ENCODE results near the gene TAF15.
A peak's percentile ranks its signal among the peaks of the same experiment; 100 is the strongest.

TAF15 gene

DNA sequence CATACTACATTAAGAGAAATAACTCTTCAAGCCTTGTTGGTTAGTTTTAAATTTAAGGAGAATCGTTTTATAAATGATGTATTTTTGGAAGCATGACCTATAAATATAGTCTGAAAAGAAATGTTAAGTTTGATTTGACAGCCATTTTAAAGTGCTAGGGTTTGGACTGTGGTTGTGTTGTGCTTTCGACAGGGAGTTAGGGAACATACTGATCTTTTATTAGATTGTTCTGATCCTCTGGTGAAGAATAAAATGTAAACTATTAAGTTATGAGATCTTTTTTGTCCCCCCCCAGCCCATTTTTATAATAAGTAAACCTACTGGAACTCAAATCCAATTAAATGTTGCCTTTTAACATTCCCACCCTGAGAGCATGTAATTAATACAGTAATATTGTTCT, 12.0 kb downstream of the TAF15 start:
- DNase-seq (ENCODE audit: low read depth), result no peak

- DNase-seq (ENCODE audit: low read depth), result no peak
These were observed 15.9 kb downstream of the TAF15 start for GRCh38 chr17:35825206-35825605.

- DNase-seq (ENCODE audit: low read depth), result no peak
These were observed 31.8 kb downstream of the TAF15 start for GRCh38 chr17:35841101-35841500.

GRCh38 chr17:35841505-35841904, 32.2 kb downstream of the TAF15 start:
- no peak for DNase-seq (ENCODE audit: low read depth)

DNA sequence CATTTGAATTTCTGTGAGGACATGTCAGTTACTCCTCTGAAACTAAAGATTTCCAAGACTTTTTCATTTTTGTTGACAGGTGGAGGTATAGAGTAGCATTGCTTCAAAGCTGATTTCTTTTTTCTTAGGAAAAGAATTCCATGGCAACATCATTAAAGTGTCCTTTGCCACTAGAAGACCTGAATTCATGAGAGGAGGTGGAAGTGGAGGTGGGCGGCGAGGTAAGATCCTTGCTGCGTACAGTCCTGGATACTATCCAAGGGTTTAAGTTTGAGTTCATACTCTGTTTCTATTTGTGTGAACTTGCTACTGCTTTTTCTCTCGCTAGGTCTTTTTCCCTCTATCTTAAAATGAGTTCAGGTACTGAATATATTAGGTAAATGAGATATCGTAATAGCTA, 33.0 kb downstream of the TAF15 start:
- DNase-seq (ENCODE audit: low read depth), result no peak

- DNase-seq (ENCODE audit: low read depth), result no peak
These were observed 34.4 kb downstream of the TAF15 start for GRCh38 chr17:35843698-35844097.

DNA sequence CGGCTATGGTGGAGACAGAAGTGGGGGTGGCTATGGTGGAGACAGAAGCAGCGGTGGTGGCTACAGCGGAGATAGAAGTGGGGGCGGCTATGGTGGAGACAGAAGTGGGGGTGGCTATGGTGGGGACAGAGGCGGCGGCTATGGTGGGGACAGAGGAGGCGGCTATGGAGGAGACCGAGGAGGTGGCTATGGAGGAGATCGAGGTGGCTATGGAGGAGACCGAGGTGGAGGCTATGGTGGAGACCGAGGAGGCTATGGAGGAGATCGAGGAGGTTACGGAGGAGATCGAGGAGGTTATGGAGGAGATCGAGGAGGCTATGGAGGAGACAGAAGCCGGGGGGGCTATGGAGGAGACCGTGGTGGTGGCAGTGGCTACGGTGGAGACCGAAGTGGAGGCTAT, 35.3 kb downstream of the TAF15 start:
- DNase-seq (ENCODE audit: low read depth), result no peak

- no peak for DNase-seq (ENCODE audit: low read depth)
These were observed 36.9 kb downstream of the TAF15 start for GRCh38 chr17:35846055-35846809.

DNA sequence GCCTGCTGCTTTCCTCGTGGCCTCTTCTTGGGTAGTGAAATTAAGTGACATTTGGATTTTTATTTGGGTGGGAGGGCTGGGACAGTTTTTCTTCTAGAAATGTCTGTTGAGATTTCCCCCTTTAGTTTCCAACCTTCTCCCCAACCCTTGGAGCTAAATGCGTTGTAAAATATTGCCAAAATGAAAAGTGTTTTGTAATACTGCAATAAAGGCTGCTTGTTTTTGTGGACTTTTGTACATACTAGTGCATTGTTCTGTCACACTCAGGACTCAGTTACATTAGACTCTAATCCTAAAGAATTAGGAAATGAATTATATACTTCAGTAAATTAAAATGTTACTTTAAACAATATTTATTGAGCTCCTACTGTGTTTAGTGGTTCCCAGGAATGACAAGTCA, 37.7 kb downstream of the TAF15 start:
- DNase-seq (ENCODE audit: low read depth), result no peak

- DNase-seq (ENCODE audit: low read depth), result no peak
These were observed 38.5 kb downstream of the TAF15 start for GRCh38 chr17:35847633-35848373.

GRCh38 chr17:35849469-35850348, 40.4 kb downstream of the TAF15 start:
- peak; percentile 28 for DNase-seq (ENCODE audit: low read depth)

DNA sequence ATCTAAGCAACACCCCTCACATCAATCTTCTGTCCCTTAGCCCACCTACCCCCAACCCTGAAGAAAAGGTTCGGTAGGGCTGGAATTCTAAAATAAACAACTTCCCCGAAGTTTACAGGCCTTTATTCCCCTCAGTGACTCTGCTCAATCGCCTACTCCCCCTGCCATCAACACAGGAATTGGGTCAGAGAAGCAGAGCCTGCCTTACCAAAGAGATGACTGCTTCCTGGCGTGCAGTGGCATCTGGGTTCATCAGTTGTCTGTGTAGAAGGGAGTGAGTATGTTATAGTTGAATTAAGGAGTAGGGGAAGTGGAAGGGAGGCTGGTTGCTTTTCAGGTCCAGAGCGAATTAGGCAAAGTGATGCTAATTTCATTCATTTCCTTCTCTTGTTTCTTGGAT, 46.7 kb downstream of the TAF15 start:
- no peak for DNase-seq (ENCODE audit: low read depth)

DNA sequence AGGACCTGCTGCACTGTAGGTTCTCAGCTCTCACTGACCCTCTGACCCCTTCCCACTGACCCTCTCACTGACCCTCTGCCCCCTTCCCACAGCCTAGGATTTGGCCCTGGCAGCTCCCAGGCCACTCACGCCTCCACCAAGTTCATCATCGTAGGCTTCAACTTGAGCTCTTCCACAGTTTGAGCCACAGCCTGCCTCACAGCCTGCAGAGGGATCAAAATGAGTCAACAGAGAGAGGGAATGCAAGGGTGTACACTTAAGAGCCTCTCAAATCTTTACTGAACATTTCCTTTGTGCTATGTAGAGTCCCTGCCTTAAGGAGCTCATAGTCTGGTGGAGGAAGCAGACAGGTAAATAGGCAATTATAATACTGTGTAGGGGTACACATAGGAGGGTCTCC, 47.3 kb downstream of the TAF15 start:
- no peak for DNase-seq (ENCODE audit: low read depth)

- no peak for DNase-seq (ENCODE audit: low read depth)
These were observed 55.6 kb downstream of the TAF15 start for GRCh38 chr17:35864853-35865252.

GRCh38 chr17:35865412-35866340, 56.4 kb downstream of the TAF15 start:
- no peak for DNase-seq (ENCODE audit: low read depth)

- DNase-seq (ENCODE audit: low read depth), result no peak
These were observed 57.2 kb downstream of the TAF15 start for GRCh38 chr17:35866341-35866950.

- DNase-seq (ENCODE audit: low read depth), result no peak
These were observed 58.3 kb downstream of the TAF15 start for GRCh38 chr17:35867574-35867973.

- DNase-seq (ENCODE audit: low read depth), result no peak
These were observed 59.5 kb downstream of the TAF15 start, which contains the start of gene HEATR9 for GRCh38 chr17:35868737-35869136. TSS of gene HEATR9 (minus strand) at chr17:35868891. CDS start at chr17:35868742, 149 bp downstream.

GRCh38 chr17:35870906-35871819, 61.9 kb downstream of the TAF15 start:
- no peak for DNase-seq (ENCODE audit: low read depth)
